HG03066 (cell line): ENCODE data around the gene TPM3.
"Not testable (repeated sequence)": the region's sequence is repeated elsewhere in the genome, so short reads cannot be mapped to it uniquely, and the experiment has no call there.

Source experiments
- ATAC-seq: cut with Tn5 transposase; IDR thresholded peaks from one replicate; pipeline ENCODE4 v1.9.1; 2021; ENCODE audit warnings: low read depth; ENCODE audit not compliant: unreplicated experiment

TPM3 gene

GRCh38 chr1:154171223-154171583 is 20.7 kb downstream of the TPM3 start:
- ATAC-seq, result no peak

GRCh38 chr1:154170547-154171222 is 21.2 kb downstream of the TPM3 start:
- no peak for ATAC-seq

- ATAC-seq, result no peak
Measured at GRCh38 chr1:154167461-154167860, 24.4 kb downstream of the TPM3 start.

- no peak for ATAC-seq
Measured at GRCh38 chr1:154166207-154166606, 25.7 kb downstream of the TPM3 start.

- no peak for ATAC-seq
Measured at GRCh38 chr1:154159554-154159953, 32.3 kb downstream of the TPM3 start.

GRCh38 chr1:154158307-154159125 is 33.4 kb downstream of the TPM3 start:
- no peak for ATAC-seq

- no peak for ATAC-seq
Measured at GRCh38 chr1:154157520-154158306, 34.2 kb downstream of the TPM3 start.

- no peak for ATAC-seq
Measured at GRCh38 chr1:154155251-154155650, 36.6 kb downstream of the TPM3 start.

GRCh38 chr1:154154534-154155191 is 37.2 kb downstream of the TPM3 start, which contains the start of gene NUP210L:
Gene NUP210L, minus strand, starts transcription at chr1:154155073.
- ATAC-seq, result no peak

- ATAC-seq, result no peak
Measured at GRCh38 chr1:154154053-154154452, 37.8 kb downstream of the TPM3 start.

- ATAC-seq, result no peak
Measured at GRCh38 chr1:154151311-154151710, 40.6 kb downstream of the TPM3 start.

- ATAC-seq, result no peak
Measured at GRCh38 chr1:154148807-154149206, 43.1 kb downstream of the TPM3 start.

- not testable (repeated sequence) for ATAC-seq
Measured at GRCh38 chr1:154147505-154147904, 44.4 kb downstream of the TPM3 start.

GRCh38 chr1:154145986-154146385 is 45.9 kb downstream of the TPM3 start:
- no peak for ATAC-seq

- no peak for ATAC-seq
Measured at GRCh38 chr1:154142358-154142757, 49.5 kb downstream of the TPM3 start.

GRCh38 chr1:154141240-154141639 is 50.7 kb downstream of the TPM3 start:
- no peak for ATAC-seq

- no peak for ATAC-seq
Measured at GRCh38 chr1:154137888-154138287, 54.0 kb downstream of the TPM3 start.

- no peak for ATAC-seq
Measured at GRCh38 chr1:154133256-154133655, 58.6 kb downstream of the TPM3 start.

- no peak for ATAC-seq
Measured at GRCh38 chr1:154129391-154129970, 62.4 kb downstream of the TPM3 start.

- ATAC-seq, result not testable (repeated sequence)
Measured at GRCh38 chr1:154123205-154123604, 68.7 kb downstream of the TPM3 start.
